Smooth muscle cell (in vitro differentiated cells): ENCODE data around the gene ANAPC4. TPM values are rescaled to one million over a fixed set of nuclear protein-coding genes. Genes with fewer than 3 reads are reported as not detected.

ENCODE experiments used
- DNase-seq: peaks from one replicate; lab custom pipeline; 2025; ENCODE audit not compliant: unreplicated experiment; lab: John Stamatoyannopoulos, UW
- H2AFZ ChIP-seq: fragments of 200-600 bp; sonication (generic); 2 replicates; pipeline ENCODE4 v1.6.0; 2016; ENCODE audit warnings: antibody characterized with exemption, low read depth, mild to moderate bottlenecking
- H3F3A ChIP-seq: fragments of 200-600 bp; sonication (generic); 2 replicates; pipeline ENCODE4 v1.6.0; 2017; ENCODE audit warnings: antibody characterized with exemption, low read depth
- H3K27ac ChIP-seq: fragments of 200-600 bp; sonication (generic); 2 replicates; pipeline ENCODE4 v1.5.1; 2016; ENCODE audit warnings: low read depth, mild to moderate bottlenecking
- H3K27me3 ChIP-seq: fragments of 200-600 bp; sonication (generic); 2 replicates; pipeline ENCODE4 v1.6.1; 2016; ENCODE audit warnings: low read depth, mild to moderate bottlenecking
- H3K36me3 ChIP-seq: fragments of 200-600 bp; sonication (generic); 2 replicates; pipeline ENCODE4 v1.5.1; 2016; ENCODE audit warnings: low read depth
- H3K4me1 ChIP-seq: fragments of 200-600 bp; sonication (generic); 2 replicates; pipeline ENCODE4 v1.5.1; 2016; ENCODE audit warnings: low read depth
- H3K4me2 ChIP-seq: fragments of 200-600 bp; sonication (generic); 2 replicates; pipeline ENCODE4 v1.6.0; 2016; ENCODE audit warnings: mild to moderate bottlenecking
- H3K4me3 ChIP-seq: fragments of 200-600 bp; sonication (generic); 2 replicates; pipeline ENCODE4 v1.5.1; 2016; ENCODE audit warnings: mild to moderate bottlenecking
- H3K79me2 ChIP-seq: fragments of 200-600 bp; sonication (generic); 2 replicates; pipeline ENCODE4 v1.6.0; 2016; ENCODE audit warnings: low read depth, mild to moderate bottlenecking
- H3K9ac ChIP-seq: fragments of 200-600 bp; sonication (generic); 2 replicates; pipeline ENCODE4 v1.6.0; 2016; ENCODE audit warnings: low read depth
- H3K9me3 ChIP-seq: fragments of 200-600 bp; sonication (generic); replicated peaks from 2 replicates; pipeline ENCODE4 v1.5.1; 2016; ENCODE audit warnings: low read depth
- H4K20me1 ChIP-seq: fragments of 200-600 bp; sonication (generic); 2 replicates; pipeline ENCODE4 v1.6.0; 2016; ENCODE audit warnings: low read depth
- CTCF ChIP-seq: fragments of 200-600 bp; sonication (generic); IDR thresholded peaks from 2 replicates; pipeline ENCODE4 v1.5.1; 2017; ENCODE audit warnings: borderline replicate concordance, mild to moderate bottlenecking, antibody characterized with exemption; ENCODE audit not compliant: insufficient read depth, poor library complexity, severe bottlenecking
- WGBS: methylation state at CpG from one replicate; pipeline ENCODE4 v1.1.7; 2016; ENCODE audit warnings: low lambda C conversion rate; 5-methylcytosine and 5-hydroxymethylcytosine counted together
- polyA plus RNA-seq: library from polyadenylated mRNA; unstranded; fragments of >200 nt; fragmentation: Nextera tagmentation; extraction: Ambion mirVana; gene quantifications from 2 replicates; pipeline ENCODE4 v1.2.1, GENCODE V29; 2016
- total RNA-seq: library from RNA; depleted of rRNA; stranded (reverse); fragments of >200 nt; gene quantifications from 2 replicates; pipeline ENCODE4 v1.2.3, GENCODE V29; 2014

ANAPC4 gene
- total and polyA plus RNA-seq, 2 experiments from 2014 or later, result 12.4 to 26.0 TPM

GRCh38 chr4:25358515-25359275 lies 18.4 kb upstream of the ANAPC4 start:
- H3K4me1 ChIP-seq, result no peaks in the 10 kb centered on the region
- H3K4me3 ChIP-seq, result no peak overlapping the region
- no peaks in the 10 kb centered on the region for H4K20me1 ChIP-seq
- WGBS, result 94% methylated on average over 14 of the region's 14 CpGs
- no peaks in the 10 kb centered on the region for H3K9me3 ChIP-seq
- H3K27ac ChIP-seq, result no peak overlapping the region
- H3K4me2 ChIP-seq, result no peak overlapping the region
- H3K27me3 ChIP-seq, result no peaks in the 10 kb centered on the region
- H3K36me3 ChIP-seq, result no peaks in the 10 kb centered on the region
- DNase-seq, result no peak
- no peak overlapping the region for H3K9ac ChIP-seq
- H3F3A ChIP-seq, result no peaks in the 10 kb centered on the region
- TF ChIP-seq CTCF, result no peak
- H2AFZ ChIP-seq, result no peak overlapping the region
- H3K79me2 ChIP-seq, result no peaks in the 10 kb centered on the region

GRCh38 chr4:25361253-25361652 lies 15.8 kb upstream of the ANAPC4 start:
- 98% methylated on average over 9 of the region's 9 CpGs for WGBS
- DNase-seq, result no peak
- Histone ChIP-seq H3F3A (no peaks in the 10 kb centered on the region), H4K20me1 (no peaks in the 10 kb centered on the region), H3K79me2 (no peaks in the 10 kb centered on the region), H3K36me3 (no peaks in the 10 kb centered on the region), H3K27me3 (no peaks in the 10 kb centered on the region), H3K9me3 (no peaks in the 10 kb centered on the region), H3K4me1 (no peaks in the 10 kb centered on the region), H2AFZ (no peak overlapping the region), H3K27ac (no peak overlapping the region), H3K4me2 (no peak overlapping the region), H3K4me3 (no peak overlapping the region), H3K9ac (no peak overlapping the region)
- TF ChIP-seq CTCF, result no peak

GRCh38 chr4:25367004-25367621 lies 9.9 kb upstream of the ANAPC4 start:
- TF ChIP-seq CTCF, result peak; percentile 77
- no peak overlapping the region for H3K4me2 ChIP-seq
- no peaks in the 10 kb centered on the region for H3K9me3 ChIP-seq
- no peaks in the 10 kb centered on the region for H3K79me2 ChIP-seq
- DNase-seq, result no peak
- no peaks in the 10 kb centered on the region for H3K36me3 ChIP-seq
- WGBS, result 77% methylated on average over 2 of the region's 2 CpGs
- H2AFZ ChIP-seq, result no peak overlapping the region
- peaks cover 14% of the 10 kb centered on the region for H3F3A ChIP-seq
- no peaks in the 10 kb centered on the region for H3K27me3 ChIP-seq
- no peak overlapping the region for H3K4me3 ChIP-seq
- H3K9ac ChIP-seq, result no peak overlapping the region
- no peak overlapping the region for H3K27ac ChIP-seq
- H3K4me1 ChIP-seq, result peaks cover 7% of the 10 kb centered on the region
- H4K20me1 ChIP-seq, result no peaks in the 10 kb centered on the region
